Naive thymus-derived CD4-positive, alpha-beta T cell (primary cell): ENCODE measurements around the gene UBA1. TPM values are rescaled to one million over a fixed set of nuclear protein-coding genes. Genes with fewer than 3 reads are reported as not detected.

Experiments used
- ATAC-seq: fragments of 150-1000 bp; cut with Tn5 transposase; 2 replicates; pipeline ENCODE4 v1.10.0; 2021; ENCODE audit warnings: mild to moderate bottlenecking, moderate library complexity
- CTCF ChIA-PET: fragments of 350-600 bp; sonication (Branson Sonifier 250); formaldehyde crosslinking; loops from one replicate; lab custom pipeline; 2021; ENCODE audit warnings: antibody characterized with exemption; lab: Charles Lee
- POLR2A ChIA-PET: fragments of 350-600 bp; sonication (Branson Sonifier 250); formaldehyde crosslinking; loops from one replicate; lab custom pipeline; 2021; ENCODE audit warnings: antibody characterized with exemption, inconsistent platforms; lab: Charles Lee
- DNase-seq, 9 donors: peaks; one replicate each; pipeline versions ENCODE4 v3.0.0 to v3.0.0-alpha.2; 2020 to 2022; ENCODE audit warnings: mixed read lengths in 1 of 9
- H3K27ac ChIP-seq: one replicate; pipeline ENCODE4 v1.7.0; 2013; ENCODE audit warnings: mild to moderate bottlenecking, low read depth, low read length, moderate library complexity
- H3K27me3 ChIP-seq, 2 donors: one replicate each; pipeline ENCODE4 v1.7.0; 2013; ENCODE audit warnings: low read length in 2 of 2, mild to moderate bottlenecking in 2 of 2, moderate library complexity in 2 of 2; ENCODE audit not compliant: control insufficient read depth in 2 of 2, insufficient read depth in 2 of 2
- H3K36me3 ChIP-seq, 3 experiments: 1 replicate in 2 of 3; 2 replicates in 1 of 3; pipeline ENCODE4 v1.7.0; 2013; ENCODE audit warnings: low read length in 3 of 3, mild to moderate bottlenecking in 3 of 3, moderate library complexity in 1 of 3; ENCODE audit not compliant: insufficient read depth in 3 of 3, control insufficient read depth in 2 of 3
- H3K4me1 ChIP-seq, 2 donors: one replicate each; pipeline ENCODE4 v1.7.0; 2013; ENCODE audit warnings: low read length in 2 of 2, mild to moderate bottlenecking in 2 of 2, moderate library complexity in 1 of 2; ENCODE audit not compliant: control insufficient read depth in 2 of 2, insufficient read depth in 2 of 2
- H3K4me3 ChIP-seq: 2 replicates; pipeline ENCODE4 v1.7.0; 2013; ENCODE audit warnings: mild to moderate bottlenecking, low read length
- H3K9me3 ChIP-seq, 3 experiments: 1 replicate in 2 of 3; 2 replicates in 1 of 3; pipeline ENCODE4 v1.7.0; 2013; ENCODE audit warnings: low read length in 3 of 3; ENCODE audit not compliant: control insufficient read depth in 2 of 3
- H3K27ac Mint-ChIP-seq, 9 donors: one replicate each; pipeline ENCODE4 v1.8.0; 2020 to 2022; ENCODE audit warnings: mixed read lengths in 9 of 9, mild to moderate bottlenecking in 8 of 9, moderate library complexity in 5 of 9, inconsistent platforms in 2 of 9
- H3K27me3 Mint-ChIP-seq, 5 donors: one replicate each; pipeline ENCODE4 v1.8.0; 2021 to 2022; ENCODE audit warnings: mixed read lengths in 5 of 5, mild to moderate bottlenecking in 1 of 5
- H3K36me3 Mint-ChIP-seq, 5 donors: one replicate each; pipeline ENCODE4 v1.8.0; 2020 to 2022; ENCODE audit warnings: mixed read lengths in 5 of 5, mild to moderate bottlenecking in 3 of 5, inconsistent platforms in 1 of 5
- H3K4me1 Mint-ChIP-seq, 7 donors: one replicate each; pipeline ENCODE4 v1.8.0; 2020 to 2022; ENCODE audit warnings: mixed read lengths in 7 of 7, mild to moderate bottlenecking in 3 of 7, inconsistent platforms in 1 of 7
- H3K4me3 Mint-ChIP-seq, 10 donors: one replicate each; pipeline ENCODE4 v1.8.0; 2020 to 2022; ENCODE audit warnings: mild to moderate bottlenecking in 10 of 10, mixed read lengths in 10 of 10, moderate library complexity in 6 of 10, inconsistent platforms in 2 of 10
- H3K9me3 Mint-ChIP-seq, 11 donors: one replicate each; pipeline ENCODE4 v1.8.0; 2020 to 2022; ENCODE audit warnings: mixed read lengths in 11 of 11, mild to moderate bottlenecking in 4 of 11, inconsistent platforms in 1 of 11, moderate library complexity in 1 of 11
- intact Hi-C, 2 donors: fragments of 100-400 bp; cut with micrococcal nuclease; formaldehyde crosslinking; loops; one replicate each; pipeline ENCODE4 v1.15.1; 2023
- polyA plus RNA-seq, 2 donors: library from polyadenylated mRNA; unstranded; fragments of 300-500 nt; fragmentation: Illumina TruSeq; gene quantifications; one replicate each; pipeline ENCODE4 v1.2.3, GENCODE V29; 2021
- total RNA-seq, 6 experiments: library from RNA in 5 of 6; stranded (reverse) in 5 of 6; gene quantifications; 1 replicate in 5 of 6; 2 replicates in 1 of 6; pipeline ENCODE4 v1.2.3 and lab custom pipeline; 2021 to 2026

Gene UBA1
- total and polyA plus RNA-seq, 7 experiments from 2014 or later, result 98.0 to 187 (median 128) TPM

DNA sequence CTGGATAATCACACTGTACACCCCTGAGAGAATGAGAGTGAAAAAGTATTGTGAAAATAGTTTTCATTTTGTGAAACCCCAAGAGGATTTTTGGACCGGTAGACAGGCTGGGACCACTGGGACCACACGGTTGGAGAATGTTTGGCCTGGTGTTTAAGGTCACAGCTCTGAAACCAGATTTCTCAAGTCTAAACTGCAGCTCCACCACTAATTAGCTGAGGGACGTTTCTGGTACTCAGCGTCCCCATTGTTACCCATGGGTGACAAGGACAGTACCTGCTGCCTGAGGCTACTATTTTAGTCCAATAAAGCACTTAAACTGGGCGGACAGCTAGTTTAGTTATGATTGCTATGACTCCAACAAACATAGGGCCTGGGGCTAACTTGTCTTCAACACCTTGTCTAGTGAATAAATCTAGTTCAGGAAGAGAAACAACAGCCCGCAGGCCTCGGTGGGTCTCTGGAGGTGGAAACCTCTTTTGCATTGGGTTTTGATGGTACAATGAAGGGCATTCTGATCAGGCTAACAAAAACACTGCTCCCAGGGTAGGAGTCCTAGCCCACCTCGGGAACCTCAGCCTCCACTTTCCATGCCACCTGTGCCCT is 38.7 kb downstream of the UBA1 start:
- peaks cover 0 to 4% (median 0%) of the 10 kb centered on the region in 5 donors for H3K27me3 Mint-ChIP-seq
- H3K4me3 ChIP-seq, result peak overlapping the region; percentile 74

DNA sequence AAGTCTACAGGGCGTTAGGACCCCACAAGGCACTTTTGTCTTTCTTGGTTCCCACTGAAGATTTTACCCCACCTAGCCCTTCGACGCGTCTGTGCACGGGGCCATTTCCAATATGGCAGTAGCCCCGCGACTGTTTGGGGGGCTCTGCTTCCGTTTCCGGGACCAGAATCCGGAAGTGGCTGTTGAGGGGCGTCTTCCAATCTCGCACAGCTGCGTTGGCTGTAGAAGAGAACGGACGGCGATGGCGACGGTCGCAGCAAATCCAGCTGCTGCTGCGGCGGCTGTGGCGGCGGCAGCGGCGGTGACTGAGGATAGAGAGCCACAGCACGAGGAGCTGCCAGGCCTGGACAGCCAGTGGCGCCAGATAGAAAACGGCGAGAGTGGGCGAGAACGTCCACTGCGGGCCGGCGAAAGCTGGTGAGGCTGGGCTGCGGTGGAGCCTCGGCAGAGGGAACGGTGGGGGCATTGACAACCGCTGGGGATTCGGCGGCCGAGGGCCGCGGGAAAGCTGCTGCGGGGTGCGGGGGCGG is 39.2 kb downstream of the UBA1 start, which contains the start of gene USP11:
Gene USP11, plus strand, starts transcription at position 207 of the 530 bp plus-strand sequence. Its CDS starts 35 bp downstream, at position 242.
- Mint-ChIP-seq H3K27me3 (peaks cover 0 to 4% (median 0%) of the 10 kb centered on the region in 5 donors), H3K27ac (peak within 1 kb of the TSS; percentile 94 to 100 (median 98)), H3K9me3 (peaks cover 0 to 3% (median 0%) of the 10 kb centered on the region in 11 donors), H3K36me3 (peaks cover 0 to 26% (median 16%) of the 10 kb centered on the region in 5 donors), H3K4me1 (peaks cover 8 to 49% (median 24%) of the 10 kb centered on the region in 7 donors), H3K4me3 (peak within 1 kb of the TSS; percentile 84 to 98 (median 90))
- Histone ChIP-seq H3K27me3 (no peaks in the 10 kb centered on the region), H3K9me3 (no peaks in the 10 kb centered on the region), H3K4me3 (peak within 1 kb of the TSS; percentile 74), H3K4me1 (peaks cover 0 to 14% of the 10 kb centered on the region in 2 donors), H3K36me3 (peaks cover 0 to 16% (median 0%) of the 10 kb centered on the region in 3 experiments), H3K27ac (peak within 1 kb of the TSS; percentile 99)
- ChIA-PET CTCF (interaction anchor here (1.2 kb wide), 1 partner anchor 152 kb away, joined by 4 read pairs; no protein-coding TSS in a partner anchor), POLR2A (interaction anchor here (0.6 to 3.8 kb wide), 13 partner anchors 9 to 852 kb away, joined by 3 to 72 read pairs (median 5); partner anchors contain the start of genes ARAF, CDK16, NDUFB11 and RBM10)
- intact Hi-C loops, result loop anchor here (1.0 to 5.0 kb wide), 15 partner anchors 15 to 425 kb away; partner anchors contain the start of genes ARAF (in 2 of the 2), CDK16 (in 2 of the 2), UBA1 (in 2 of the 2) and ELK1 (in 1 of the 2)
- DNase-seq, result peak in 7 of 9 donors; percentile 46 to 63 (median 56)
- peak; percentile 7 for ATAC-seq

More for the DNA sequence above, 38.7 kb downstream of the UBA1 start:
- peaks cover 8 to 45% (median 24%) of the 10 kb centered on the region in 7 donors for H3K4me1 Mint-ChIP-seq
- peaks cover 0 to 29% (median 16%) of the 10 kb centered on the region in 5 donors for H3K36me3 Mint-ChIP-seq
- peak overlapping the region; percentile 99 for H3K27ac ChIP-seq
- peaks cover 0 to 14% of the 10 kb centered on the region in 2 donors for H3K4me1 ChIP-seq
- peaks cover 0 to 3% (median 0%) of the 10 kb centered on the region in 11 donors for H3K9me3 Mint-ChIP-seq
- POLR2A ChIA-PET, result interaction anchor here (0.6 to 3.8 kb wide), 10 partner anchors 9 to 291 kb away, joined by 3 to 72 read pairs (median 6); partner anchors contain the start of genes CDK16, NDUFB11 and RBM10
- ATAC-seq (no peak), DNase-seq (no peak)
- peaks cover 0 to 18% (median 0%) of the 10 kb centered on the region in 3 experiments for H3K36me3 ChIP-seq
- no peaks in the 10 kb centered on the region for H3K27me3 ChIP-seq
- CTCF ChIA-PET, result interaction anchor here (1.2 kb wide), 1 partner anchor 152 kb away, joined by 4 read pairs; no protein-coding TSS in a partner anchor
- H3K4me3 Mint-ChIP-seq, result peak overlapping the region; percentile 84 to 98 (median 90)
- no peaks in the 10 kb centered on the region for H3K9me3 ChIP-seq
- intact Hi-C loops, result loop anchor here (2.0 to 5.0 kb wide), 5 partner anchors 80 to 425 kb away; partner anchors contain the start of genes ARAF (in 1 of the 2), ELK1 (in 1 of the 2), UXT (in 1 of the 2) and ZNF41 (in 1 of the 2)
- H3K27ac Mint-ChIP-seq, result peak overlapping the region; percentile 94 to 100 (median 98)

DNA sequence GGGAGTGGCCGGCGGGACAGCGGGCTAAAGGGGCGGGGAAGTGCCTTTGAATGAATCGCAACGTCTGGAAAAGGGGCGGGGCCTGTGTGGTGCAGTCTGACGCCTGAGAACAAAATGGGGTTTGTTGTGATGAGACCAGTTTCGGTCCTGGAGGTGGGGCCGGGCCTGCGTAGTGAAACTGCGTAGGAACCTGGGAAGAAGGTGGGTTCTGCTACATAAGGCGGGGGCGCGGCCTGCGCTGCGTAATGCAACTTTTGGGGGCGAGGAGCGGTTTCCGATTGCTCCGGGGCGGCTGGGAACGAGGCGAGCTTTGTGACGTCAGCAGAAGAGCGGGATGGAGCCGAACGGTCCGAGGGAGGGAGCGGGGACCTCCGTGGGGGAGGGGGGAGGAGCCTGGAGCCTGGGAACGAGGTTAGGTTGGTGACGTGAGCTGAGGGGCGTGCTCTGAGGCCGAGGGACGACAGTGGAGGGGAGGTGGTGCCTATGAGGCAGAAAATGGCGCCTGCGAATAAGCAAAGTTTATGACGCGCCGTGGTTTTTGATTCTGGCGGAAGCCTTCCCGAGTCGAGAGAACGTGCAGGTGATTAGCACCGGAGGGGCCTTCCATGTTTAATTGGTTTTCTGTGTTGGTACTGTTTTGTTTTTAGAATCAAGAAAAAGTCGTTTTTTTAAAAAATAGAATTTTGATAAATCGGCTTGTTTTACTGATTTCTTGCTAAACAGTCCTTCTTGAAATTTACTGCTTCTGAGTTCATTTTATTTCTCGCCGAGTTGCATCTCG is 39.9 kb downstream of the UBA1 start:
- intact Hi-C loops, result loop anchor here (1.0 to 5.0 kb wide), 15 partner anchors 15 to 425 kb away; partner anchors contain the start of genes ARAF (in 2 of the 2), CDK16 (in 2 of the 2), UBA1 (in 2 of the 2) and ELK1 (in 1 of the 2)
- ChIA-PET CTCF (interaction anchor here (1.2 kb wide), 1 partner anchor 151 kb away, joined by 4 read pairs; no protein-coding TSS in a partner anchor), POLR2A (interaction anchor here (0.8 to 3.8 kb wide), 11 partner anchors 14 to 851 kb away, joined by 3 to 72 read pairs (median 5); partner anchors contain the start of genes ARAF, CDK16, NDUFB11 and RBM10)
- peaks cover 0 to 19% (median 15%) of the 10 kb centered on the region in 5 donors for H3K36me3 Mint-ChIP-seq
- peak overlapping the region; percentile 94 to 100 (median 98) for H3K27ac Mint-ChIP-seq
- H3K4me1 ChIP-seq, result peaks cover 0 to 14% of the 10 kb centered on the region in 2 donors
- H3K9me3 ChIP-seq, result no peaks in the 10 kb centered on the region
- peaks cover 0 to 10% (median 0%) of the 10 kb centered on the region in 3 experiments for H3K36me3 ChIP-seq
- H3K27ac ChIP-seq, result peak overlapping the region; percentile 99
- H3K9me3 Mint-ChIP-seq, result peaks cover 0 to 3% (median 0%) of the 10 kb centered on the region in 11 donors
- no peaks in the 10 kb centered on the region for H3K27me3 ChIP-seq
- peaks cover 8 to 49% (median 24%) of the 10 kb centered on the region in 7 donors for H3K4me1 Mint-ChIP-seq
- peak overlapping the region; percentile 74 for H3K4me3 ChIP-seq
- ATAC-seq, result peak; percentile 92
- peaks cover 0 to 4% (median 0%) of the 10 kb centered on the region in 5 donors for H3K27me3 Mint-ChIP-seq
- peak overlapping the region; percentile 84 to 98 (median 90) for H3K4me3 Mint-ChIP-seq
- DNase-seq, result peak; percentile 71 to 97 (median 94)

DNA sequence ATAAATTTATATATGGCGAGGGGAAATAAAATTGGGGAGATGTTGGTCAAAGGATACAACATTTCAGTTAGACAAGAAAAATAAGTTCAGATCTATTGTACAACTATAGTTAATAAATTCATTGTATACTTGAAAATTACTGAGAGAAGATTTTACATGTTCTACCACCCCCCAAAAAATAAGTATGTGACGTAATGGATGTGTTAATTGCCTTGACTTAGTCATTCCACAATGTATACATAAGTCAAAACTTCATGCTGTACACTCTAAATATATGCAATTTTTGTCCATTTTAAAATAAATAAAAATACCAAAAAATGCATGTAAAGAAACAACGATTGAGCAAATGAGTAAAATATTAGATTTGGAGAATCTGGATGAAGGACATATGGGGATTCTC is 41.0 kb downstream of the UBA1 start:
- CTCF ChIA-PET, result no interaction called here

DNA sequence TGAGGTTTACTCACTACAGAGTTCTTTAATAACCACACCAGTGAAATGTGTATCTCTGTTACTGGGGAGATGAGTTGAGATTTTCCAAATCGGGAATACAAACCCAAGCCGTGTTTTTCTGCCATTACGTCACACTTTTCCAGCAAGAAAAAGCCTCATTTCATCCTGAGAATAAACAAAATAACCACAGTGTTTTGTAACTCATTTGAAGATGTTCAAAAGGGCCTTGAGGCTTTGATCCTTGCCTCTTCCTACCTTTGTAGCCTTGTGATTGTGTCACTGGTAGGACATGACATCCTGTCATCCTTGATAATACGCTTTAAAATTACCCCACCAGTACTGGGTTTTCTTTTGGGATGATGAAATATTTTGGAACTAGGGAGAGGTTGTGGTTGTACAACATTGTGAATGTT is 42.1 kb downstream of the UBA1 start:
- peak in 2 of 9 donors; percentile 18 for DNase-seq
- H3K27ac ChIP-seq, result peak overlapping the region; percentile 53

More for the DNA sequence above, 41.0 kb downstream of the UBA1 start:
- ATAC-seq, result no peak
- DNase-seq, result no peak
- no peaks in the 10 kb centered on the region for H3K9me3 ChIP-seq
- POLR2A ChIA-PET, result interaction anchor here (0.7 to 1.9 kb wide), 3 partner anchors 17 to 150 kb away, joined by 3 to 9 read pairs (median 3); partner anchors contain the start of gene CDK16
- Mint-ChIP-seq H3K27me3 (peaks cover 0 to 4% (median 0%) of the 10 kb centered on the region in 5 donors), H3K4me1 (peaks cover 8 to 49% (median 24%) of the 10 kb centered on the region in 7 donors), H3K4me3 (peak overlapping the region; percentile 66 to 98 (median 89)), H3K36me3 (peaks cover 0 to 19% (median 13%) of the 10 kb centered on the region in 5 donors), H3K9me3 (peaks cover 0 to 3% (median 0%) of the 10 kb centered on the region in 11 donors), H3K27ac (peak overlapping the region in 8 of 9 donors; percentile 62 to 100 (median 98))
- H3K36me3 ChIP-seq, result peaks cover 0 to 6% (median under 1%) of the 10 kb centered on the region in 3 experiments
- H3K4me3 ChIP-seq, result peak overlapping the region; percentile 27
- no peaks in the 10 kb centered on the region for H3K27me3 ChIP-seq
- peak overlapping the region; percentile 99 for H3K27ac ChIP-seq
- peaks cover 0 to 14% of the 10 kb centered on the region in 2 donors for H3K4me1 ChIP-seq
- intact Hi-C loops, result loop anchor here in 1 of 2 donors (5.0 kb wide), 2 partner anchors 78 to 423 kb away; partner anchors contain the start of gene UXT

More for the DNA sequence above, 42.1 kb downstream of the UBA1 start:
- H3K36me3 ChIP-seq, result peaks cover 0 to 15% (median 7%) of the 10 kb centered on the region in 3 experiments
- peaks cover 0 to 14% of the 10 kb centered on the region in 2 donors for H3K4me1 ChIP-seq
- peak overlapping the region in 8 of 9 donors; percentile 54 to 90 (median 78) for H3K27ac Mint-ChIP-seq
- ChIA-PET CTCF (interaction anchor here (0.6 kb wide), 2 partner anchors 101 to 347 kb away, joined by 4 read pairs; no protein-coding TSS in a partner anchor), POLR2A (interaction anchor here (1.2 to 1.9 kb wide), 2 partner anchors 18 to 149 kb away, joined by 3 to 9 read pairs; partner anchors contain the start of gene CDK16)
- ATAC-seq, result no peak
- intact Hi-C loops, result loop anchor here in 1 of 2 donors (5.0 kb wide), 1 partner anchor 147 kb away; no protein-coding TSS in a partner anchor
- peaks cover 0 to 21% (median 11%) of the 10 kb centered on the region in 5 donors for H3K36me3 Mint-ChIP-seq
- H3K9me3 Mint-ChIP-seq, result peaks cover 0 to 4% (median 0%) of the 10 kb centered on the region in 11 donors
- peak overlapping the region; percentile 8 to 89 (median 63) for H3K4me3 Mint-ChIP-seq
- H3K9me3 ChIP-seq, result no peaks in the 10 kb centered on the region
- no peaks in the 10 kb centered on the region for H3K27me3 ChIP-seq
- H3K27me3 Mint-ChIP-seq, result peaks cover 0 to 4% (median 0%) of the 10 kb centered on the region in 5 donors
- H3K4me3 ChIP-seq, result no peak overlapping the region
- H3K4me1 Mint-ChIP-seq, result peaks cover 8 to 49% (median 22%) of the 10 kb centered on the region in 7 donors
